Neuron (in vitro differentiated cells): ENCODE measurements around the gene CRELD1.
"Not testable (repeated sequence)": the region's sequence is repeated elsewhere in the genome, so short reads cannot be mapped to it uniquely, and the experiment has no call there.

Experiments used
- H2AFZ ChIP-seq: one replicate; pipeline ENCODE4 v1.6.1; 2013; ENCODE audit warnings: low read depth, mild to moderate bottlenecking, inconsistent platforms, low read length, moderate library complexity
- H3K27me3 ChIP-seq: one replicate; pipeline ENCODE4 v1.6.1; 2013; ENCODE audit warnings: low read length; ENCODE audit not compliant: insufficient read depth
- H3K36me3 ChIP-seq: one replicate; pipeline ENCODE4 v1.6.1; 2013; ENCODE audit warnings: low read length; ENCODE audit not compliant: insufficient read depth
- H3K4me1 ChIP-seq: one replicate; pipeline ENCODE4 v1.6.1; 2013; ENCODE audit warnings: low read length; ENCODE audit not compliant: insufficient read depth
- H3K4me3 ChIP-seq: 2 replicates; pipeline ENCODE4 v1.5.1; 2013; ENCODE audit warnings: mild to moderate bottlenecking, low read length, moderate library complexity
- H3K9me3 ChIP-seq: one replicate; pipeline ENCODE4 v1.6.1; 2013; ENCODE audit warnings: low read length

CRELD1 gene

GRCh38 chr3:9932535-9932842 lies 1.1 kb upstream of the CRELD1 start:
- Histone ChIP-seq H3K36me3 (peaks cover 2% of the 10 kb centered on the region), H3K4me1 (peaks cover 6% of the 10 kb centered on the region), H3K9me3 (peaks cover 4% of the 10 kb centered on the region), H3K4me3 (peak overlapping the region; percentile 95), H3K27me3 (no peaks in the 10 kb centered on the region), H2AFZ (peak overlapping the region; percentile 95)

- Histone ChIP-seq H3K4me3 (peak overlapping the region; percentile 95), H2AFZ (peak overlapping the region; percentile 95), H3K9me3 (peaks cover 4% of the 10 kb centered on the region), H3K36me3 (peaks cover 7% of the 10 kb centered on the region), H3K27me3 (no peaks in the 10 kb centered on the region), H3K4me1 (peaks cover 6% of the 10 kb centered on the region)
Measured at GRCh38 chr3:9932843-9933560, 632 bp upstream of the CRELD1 start.

DNA sequence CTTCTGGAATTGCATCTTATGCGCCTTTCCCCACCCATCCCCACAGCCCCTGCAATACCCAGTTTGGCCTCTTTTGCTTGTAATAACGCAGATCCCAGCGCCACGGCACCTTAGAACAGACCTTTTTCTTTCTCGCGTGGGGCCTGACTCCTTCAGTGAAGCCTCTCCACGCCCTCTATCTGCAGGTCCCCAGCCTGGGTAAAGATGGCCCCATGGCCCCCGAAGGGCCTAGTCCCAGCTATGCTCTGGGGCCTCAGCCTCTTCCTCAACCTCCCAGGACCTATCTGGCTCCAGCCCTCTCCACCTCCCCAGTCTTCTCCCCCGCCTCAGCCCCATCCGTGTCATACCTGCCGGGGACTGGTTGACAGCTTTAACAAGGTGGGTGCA lies 594 bp downstream of the CRELD1 start:
- H3K9me3 ChIP-seq, result peaks cover 4% of the 10 kb centered on the region

DNA sequence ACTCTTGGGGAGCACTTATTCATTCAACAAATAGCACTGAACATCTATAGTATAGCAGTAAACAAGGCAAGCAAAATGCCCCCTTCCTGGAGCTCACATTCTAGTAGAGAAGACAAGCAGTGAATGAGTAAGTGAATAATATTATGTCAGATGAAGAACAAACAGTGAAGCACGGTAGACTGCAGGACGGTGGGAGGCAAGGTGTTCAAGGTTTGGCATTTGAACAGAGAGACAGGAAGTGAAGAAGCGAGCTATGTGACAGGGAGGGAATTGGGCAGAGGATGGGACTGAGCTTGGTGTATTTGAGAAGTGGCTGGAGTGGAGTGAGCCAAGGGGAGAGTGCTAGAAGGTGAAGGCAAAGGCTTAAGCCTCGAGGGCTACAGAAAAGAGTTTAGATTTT lies 1.4 kb downstream of the CRELD1 start:
- no peak overlapping the region for H3K4me3 ChIP-seq

More for the DNA sequence above, 594 bp downstream of the CRELD1 start:
- peak overlapping the region; percentile 95 for H3K4me3 ChIP-seq
- no peaks in the 10 kb centered on the region for H3K27me3 ChIP-seq
- peaks cover 6% of the 10 kb centered on the region for H3K4me1 ChIP-seq
- H2AFZ ChIP-seq, result peak overlapping the region; percentile 95
- peaks cover 7% of the 10 kb centered on the region for H3K36me3 ChIP-seq

GRCh38 chr3:9935966-9936510 lies 2.4 kb downstream of the CRELD1 start:
- no peaks in the 10 kb centered on the region for H3K9me3 ChIP-seq
- no peak overlapping the region for H3K4me3 ChIP-seq
- peaks cover 6% of the 10 kb centered on the region for H3K4me1 ChIP-seq
- H3K27me3 ChIP-seq, result no peaks in the 10 kb centered on the region
- no peak overlapping the region for H2AFZ ChIP-seq
- peaks cover 11% of the 10 kb centered on the region for H3K36me3 ChIP-seq

More for the DNA sequence above, 1.4 kb downstream of the CRELD1 start:
- Histone ChIP-seq H3K4me1 (peaks cover 6% of the 10 kb centered on the region), H3K9me3 (peaks cover 4% of the 10 kb centered on the region), H2AFZ (no peak overlapping the region), H3K27me3 (no peaks in the 10 kb centered on the region), H3K36me3 (peaks cover 7% of the 10 kb centered on the region)

- Histone ChIP-seq H3K36me3 (peaks cover 15% of the 10 kb centered on the region), H3K9me3 (no peaks in the 10 kb centered on the region), H2AFZ (no peak overlapping the region), H3K4me1 (peaks cover 6% of the 10 kb centered on the region), H3K27me3 (no peaks in the 10 kb centered on the region), H3K4me3 (no peak overlapping the region)
Measured at GRCh38 chr3:9937486-9938238, 4.0 kb downstream of the CRELD1 start.

GRCh38 chr3:9938966-9939365 lies 5.3 kb downstream of the CRELD1 start:
- Histone ChIP-seq H3K27me3 (no peaks in the 10 kb centered on the region), H3K4me1 (peaks cover 6% of the 10 kb centered on the region), H3K9me3 (no peaks in the 10 kb centered on the region), H2AFZ (no peak overlapping the region), H3K4me3 (no peak overlapping the region), H3K36me3 (peaks cover 16% of the 10 kb centered on the region)

- H3K4me3 ChIP-seq, H3K9me3 ChIP-seq, H2AFZ ChIP-seq, H3K27me3 ChIP-seq, H3K4me1 ChIP-seq: not testable (repeated sequence)
- peaks cover 24% of the 10 kb centered on the region for H3K36me3 ChIP-seq
Measured at GRCh38 chr3:9939906-9940305, 6.3 kb downstream of the CRELD1 start.

GRCh38 chr3:9940746-9941145 lies 7.1 kb downstream of the CRELD1 start:
- H3K9me3 ChIP-seq, result no peaks in the 10 kb centered on the region
- H3K4me1 ChIP-seq, result no peaks in the 10 kb centered on the region
- no peaks in the 10 kb centered on the region for H3K27me3 ChIP-seq
- H3K36me3 ChIP-seq, result peaks cover 24% of the 10 kb centered on the region
- no peak overlapping the region for H2AFZ ChIP-seq
- no peak overlapping the region for H3K4me3 ChIP-seq

DNA sequence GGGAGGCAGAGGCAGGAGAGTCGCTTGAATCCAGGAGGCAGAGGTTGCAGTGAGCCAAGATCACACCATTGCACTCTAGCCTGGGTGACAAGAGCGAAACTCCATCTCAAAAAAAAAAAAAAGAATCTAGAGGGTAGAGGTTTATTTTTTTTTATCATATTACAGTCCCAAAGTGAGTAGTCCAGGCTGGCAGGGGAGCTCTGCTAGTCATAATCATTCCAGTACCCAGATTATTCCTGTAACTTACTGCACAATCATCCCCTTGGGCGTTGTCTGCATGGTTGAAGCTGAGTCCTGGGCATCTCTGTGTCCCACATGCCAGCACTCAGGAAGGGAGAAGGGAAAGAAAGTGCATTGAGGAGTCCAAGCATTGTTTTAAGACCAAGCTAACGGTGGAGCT lies 8.5 kb downstream of the CRELD1 start:
- H3K27me3 ChIP-seq, result no peaks in the 10 kb centered on the region

DNA sequence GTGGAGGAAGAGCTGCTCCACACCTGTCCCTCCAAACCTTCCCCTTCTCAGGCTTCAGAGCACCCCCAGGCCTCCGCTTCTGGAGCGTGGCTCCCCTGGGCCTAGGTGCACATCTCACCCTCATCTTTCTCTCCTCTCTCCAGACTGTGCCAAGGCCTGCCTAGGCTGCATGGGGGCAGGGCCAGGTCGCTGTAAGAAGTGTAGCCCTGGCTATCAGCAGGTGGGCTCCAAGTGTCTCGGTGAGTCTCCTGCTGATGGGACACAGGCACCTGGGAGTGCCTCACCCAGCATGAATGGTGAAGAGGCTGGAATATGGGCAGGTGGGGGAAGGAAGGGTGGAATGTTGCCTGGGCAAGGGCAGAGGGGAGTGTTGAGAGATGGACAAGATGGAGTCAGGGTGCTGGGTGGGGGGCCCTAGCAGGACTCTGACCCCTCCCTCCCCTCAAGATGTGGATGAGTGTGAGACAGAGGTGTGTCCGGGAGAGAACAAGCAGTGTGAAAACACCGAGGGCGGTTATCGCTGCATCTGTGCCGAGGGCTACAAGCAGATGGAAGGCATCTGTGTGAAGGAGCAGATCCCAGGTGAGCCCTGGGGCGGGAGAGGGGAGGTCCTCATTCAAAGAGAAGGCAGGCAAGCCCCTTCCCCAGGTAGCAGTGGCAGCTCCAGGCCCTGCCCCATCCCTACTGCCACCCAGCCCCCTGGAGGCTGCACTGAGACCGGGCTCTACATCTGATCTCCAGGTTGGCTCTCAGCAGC lies 9.5 kb downstream of the CRELD1 start:
- no peak overlapping the region for H2AFZ ChIP-seq
- no peaks in the 10 kb centered on the region for H3K27me3 ChIP-seq
- no peaks in the 10 kb centered on the region for H3K9me3 ChIP-seq
- H3K36me3 ChIP-seq, result peaks cover 21% of the 10 kb centered on the region
- no peak overlapping the region for H3K4me3 ChIP-seq
- no peaks in the 10 kb centered on the region for H3K4me1 ChIP-seq

More for the DNA sequence above, 8.5 kb downstream of the CRELD1 start:
- no peaks in the 10 kb centered on the region for H3K4me1 ChIP-seq
- no peak overlapping the region for H2AFZ ChIP-seq
- no peak overlapping the region for H3K4me3 ChIP-seq
- no peaks in the 10 kb centered on the region for H3K9me3 ChIP-seq
- peaks cover 25% of the 10 kb centered on the region for H3K36me3 ChIP-seq

GRCh38 chr3:9944271-9944670 lies 10.6 kb downstream of the CRELD1 start:
- no peak overlapping the region for H2AFZ ChIP-seq
- no peaks in the 10 kb centered on the region for H3K9me3 ChIP-seq
- H3K36me3 ChIP-seq, result peaks cover 21% of the 10 kb centered on the region
- H3K27me3 ChIP-seq, result no peaks in the 10 kb centered on the region
- H3K4me1 ChIP-seq, result no peaks in the 10 kb centered on the region
- H3K4me3 ChIP-seq, result no peak overlapping the region

GRCh38 chr3:9945358-9945757 lies 11.7 kb downstream of the CRELD1 start:
- Histone ChIP-seq H3K4me3 (no peak overlapping the region), H3K9me3 (no peaks in the 10 kb centered on the region), H2AFZ (no peak overlapping the region), H3K4me1 (no peaks in the 10 kb centered on the region), H3K36me3 (peaks cover 21% of the 10 kb centered on the region), H3K27me3 (no peaks in the 10 kb centered on the region)
